GM10266 (cell line): ENCODE data around the gene PKD2L2.

ENCODE experiments used
- DNase-seq: peaks from one replicate; pipeline ENCODE4 v3.0.0; 2012; ENCODE audit errors: extremely low spot score
- TF ChIP-seq, protein P1 (sequence below): IDR thresholded peaks from 2 replicates; pipeline ENCODE4 v1.5.1; 2012; ENCODE audit warnings: mild to moderate bottlenecking, low read depth; ENCODE audit not compliant: control insufficient read depth, insufficient read depth; ENCODE audit errors: missing control alignments

PKD2L2 gene

GRCh38 chr5:137914758-137915157 lies 25.5 kb downstream of the PKD2L2 start:
- no peak for DNase-seq
- TF ChIP-seq, protein P1, sequence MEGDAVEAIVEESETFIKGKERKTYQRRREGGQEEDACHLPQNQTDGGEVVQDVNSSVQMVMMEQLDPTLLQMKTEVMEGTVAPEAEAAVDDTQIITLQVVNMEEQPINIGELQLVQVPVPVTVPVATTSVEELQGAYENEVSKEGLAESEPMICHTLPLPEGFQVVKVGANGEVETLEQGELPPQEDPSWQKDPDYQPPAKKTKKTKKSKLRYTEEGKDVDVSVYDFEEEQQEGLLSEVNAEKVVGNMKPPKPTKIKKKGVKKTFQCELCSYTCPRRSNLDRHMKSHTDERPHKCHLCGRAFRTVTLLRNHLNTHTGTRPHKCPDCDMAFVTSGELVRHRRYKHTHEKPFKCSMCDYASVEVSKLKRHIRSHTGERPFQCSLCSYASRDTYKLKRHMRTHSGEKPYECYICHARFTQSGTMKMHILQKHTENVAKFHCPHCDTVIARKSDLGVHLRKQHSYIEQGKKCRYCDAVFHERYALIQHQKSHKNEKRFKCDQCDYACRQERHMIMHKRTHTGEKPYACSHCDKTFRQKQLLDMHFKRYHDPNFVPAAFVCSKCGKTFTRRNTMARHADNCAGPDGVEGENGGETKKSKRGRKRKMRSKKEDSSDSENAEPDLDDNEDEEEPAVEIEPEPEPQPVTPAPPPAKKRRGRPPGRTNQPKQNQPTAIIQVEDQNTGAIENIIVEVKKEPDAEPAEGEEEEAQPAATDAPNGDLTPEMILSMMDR, result no peak

- no peak for DNase-seq
- TF ChIP-seq, protein P1, result no peak
These were observed 27.7 kb downstream of the PKD2L2 start for GRCh38 chr5:137916923-137917322.

GRCh38 chr5:137921931-137922330 lies 32.7 kb downstream of the PKD2L2 start:
- TF ChIP-seq, protein P1, result no peak
- DNase-seq, result no peak

DNA sequence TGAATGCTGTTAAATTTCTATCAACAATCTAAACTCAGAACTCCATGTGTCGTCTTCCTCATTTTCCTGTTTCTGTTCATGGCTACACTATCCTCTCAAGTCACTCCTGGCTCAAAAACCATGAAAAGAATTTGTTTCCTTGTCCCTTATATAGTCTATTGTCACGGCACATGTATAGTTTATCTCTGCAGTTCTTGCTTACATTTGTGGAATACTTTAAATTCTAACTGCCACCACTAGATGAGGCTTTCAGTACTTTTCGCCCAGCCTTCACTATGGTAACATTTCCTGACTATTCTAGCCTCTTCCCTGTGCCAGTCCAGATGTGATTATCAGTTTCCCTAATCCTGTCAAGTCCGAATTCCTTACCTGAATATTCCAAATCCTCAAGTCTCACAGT lies 34.6 kb downstream of the PKD2L2 start:
- DNase-seq, result no peak
- TF ChIP-seq, protein P1, result no peak

DNA sequence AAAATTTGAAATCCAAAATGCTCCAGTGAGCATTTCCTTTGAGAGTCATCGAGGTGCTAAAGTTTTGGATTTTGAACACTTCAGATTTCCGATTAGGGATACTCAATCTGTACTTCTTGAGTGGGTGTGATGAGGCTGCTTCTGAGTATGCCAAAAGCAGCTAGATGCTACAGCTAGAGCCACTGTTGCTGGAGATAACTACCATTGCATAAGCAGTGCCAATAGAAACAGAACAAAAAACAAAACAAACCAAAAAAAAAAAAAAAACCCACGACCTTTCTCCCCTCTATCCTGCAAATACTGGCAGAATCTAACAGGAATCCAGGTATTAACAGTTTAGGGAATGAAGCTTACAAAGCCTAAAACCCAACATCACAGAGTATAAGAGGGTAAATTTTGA lies 43.5 kb downstream of the PKD2L2 start:
- TF ChIP-seq, protein P1, result no peak
- no peak for DNase-seq

GRCh38 chr5:137933491-137933911 lies 44.2 kb downstream of the PKD2L2 start:
- no peak for DNase-seq

GRCh38 chr5:137935190-137935589 lies 45.9 kb downstream of the PKD2L2 start:
- peak; percentile 14 for DNase-seq
- TF ChIP-seq, protein P1, result no peak

More at GRCh38 chr5:137933491-137933911, 44.2 kb downstream of the PKD2L2 start:
- TF ChIP-seq, protein P1, result no peak
